Measurements from ENCODE around the gene NFKBIA.

Gene NFKBIA

DNA sequence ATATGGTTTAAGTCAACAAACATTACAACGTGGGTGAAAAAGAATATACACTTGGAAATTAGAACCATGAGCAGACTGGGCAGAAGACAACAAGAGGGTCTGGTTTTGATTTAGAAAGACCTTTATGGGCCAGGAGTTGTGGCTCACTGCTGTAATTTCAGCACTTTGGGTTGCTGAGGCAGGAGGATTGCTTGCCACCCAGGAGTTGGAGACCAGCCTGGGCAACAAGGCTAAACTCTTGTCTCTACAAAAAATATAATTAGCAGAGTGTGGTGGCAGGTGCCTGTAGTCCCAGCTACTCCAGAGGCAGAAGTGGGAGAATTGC, 2.7 kb upstream of the NFKBIA start:
- TF ChIP-seq, protein P1, sequence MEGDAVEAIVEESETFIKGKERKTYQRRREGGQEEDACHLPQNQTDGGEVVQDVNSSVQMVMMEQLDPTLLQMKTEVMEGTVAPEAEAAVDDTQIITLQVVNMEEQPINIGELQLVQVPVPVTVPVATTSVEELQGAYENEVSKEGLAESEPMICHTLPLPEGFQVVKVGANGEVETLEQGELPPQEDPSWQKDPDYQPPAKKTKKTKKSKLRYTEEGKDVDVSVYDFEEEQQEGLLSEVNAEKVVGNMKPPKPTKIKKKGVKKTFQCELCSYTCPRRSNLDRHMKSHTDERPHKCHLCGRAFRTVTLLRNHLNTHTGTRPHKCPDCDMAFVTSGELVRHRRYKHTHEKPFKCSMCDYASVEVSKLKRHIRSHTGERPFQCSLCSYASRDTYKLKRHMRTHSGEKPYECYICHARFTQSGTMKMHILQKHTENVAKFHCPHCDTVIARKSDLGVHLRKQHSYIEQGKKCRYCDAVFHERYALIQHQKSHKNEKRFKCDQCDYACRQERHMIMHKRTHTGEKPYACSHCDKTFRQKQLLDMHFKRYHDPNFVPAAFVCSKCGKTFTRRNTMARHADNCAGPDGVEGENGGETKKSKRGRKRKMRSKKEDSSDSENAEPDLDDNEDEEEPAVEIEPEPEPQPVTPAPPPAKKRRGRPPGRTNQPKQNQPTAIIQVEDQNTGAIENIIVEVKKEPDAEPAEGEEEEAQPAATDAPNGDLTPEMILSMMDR (conservative IDR thresholded peaks at IDR 0.05; ENCODE audit: low read depth, low read length), result no peak
- no peak overlapping the region for H3K4me3 ChIP-seq (ENCODE audit: low read length)
- no peak for DNase-seq (ENCODE audit: low read depth)

DNA sequence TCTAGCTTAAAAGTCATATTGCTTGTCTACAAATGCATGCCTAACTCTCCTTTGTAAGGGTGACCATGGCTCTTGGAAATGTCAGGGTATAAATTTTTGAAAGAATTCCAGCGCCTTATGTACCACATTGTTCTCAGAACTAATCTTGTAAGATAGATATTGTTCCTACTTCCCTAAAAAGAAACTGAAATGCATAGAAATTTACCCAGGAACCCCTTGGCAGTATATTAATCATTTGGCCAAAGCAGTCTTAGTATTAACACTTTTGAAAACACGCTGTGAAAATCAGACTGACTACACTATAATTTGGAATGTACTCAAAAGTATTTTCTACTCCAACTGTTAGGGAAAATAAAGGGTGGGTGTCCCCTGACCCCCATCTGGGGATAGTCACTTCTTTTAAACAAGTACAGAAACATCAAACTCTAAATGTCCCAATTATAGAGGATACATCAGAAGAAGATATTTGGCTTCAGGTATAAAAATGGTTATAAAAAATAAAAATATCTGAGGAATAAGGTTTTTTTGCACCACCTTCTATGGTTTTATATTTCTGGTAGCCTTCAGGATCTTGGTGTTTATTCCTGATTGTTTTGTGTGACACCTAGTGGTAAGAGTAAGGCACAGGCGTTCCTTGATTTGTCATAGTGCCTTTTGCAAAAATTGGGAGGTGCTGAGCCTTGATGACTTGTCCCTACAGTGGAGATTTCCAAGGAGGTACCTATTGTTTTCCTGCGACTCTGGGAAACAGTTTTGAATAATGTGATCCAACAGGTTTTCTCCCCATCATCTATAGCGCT, 2.2 kb upstream of the NFKBIA start:
- H3K4me3 ChIP-seq (ENCODE audit: low read length), result no peak overlapping the region
- DNase-seq (ENCODE audit: low read depth), result no peak
- TF ChIP-seq, protein P1 (conservative IDR thresholded peaks at IDR 0.05; ENCODE audit: low read depth, low read length), result peak; percentile 87

DNA sequence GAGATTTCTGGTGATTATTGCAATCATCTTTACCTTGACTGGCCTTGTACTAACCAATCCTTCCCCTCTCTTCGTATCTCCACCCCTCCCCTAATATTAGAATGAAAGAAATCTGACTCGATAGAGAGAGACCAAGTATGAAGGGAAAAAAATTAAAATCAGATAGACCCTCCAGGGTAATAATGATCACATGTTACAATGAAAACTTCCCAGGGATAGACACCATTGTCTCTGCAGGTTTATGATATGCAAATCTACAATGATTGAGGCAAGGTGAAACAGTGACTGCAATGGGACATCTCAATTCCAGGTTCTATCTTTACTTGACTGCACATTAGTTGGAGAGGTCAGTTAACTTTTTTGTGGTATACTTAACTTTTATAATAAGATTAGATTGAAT, 1.5 kb upstream of the NFKBIA start:
- TF ChIP-seq, protein P1 (conservative IDR thresholded peaks at IDR 0.05; ENCODE audit: low read depth, low read length), result no peak
- DNase-seq (ENCODE audit: low read depth), result no peak
- no peak overlapping the region for H3K4me3 ChIP-seq (ENCODE audit: low read length)

DNA sequence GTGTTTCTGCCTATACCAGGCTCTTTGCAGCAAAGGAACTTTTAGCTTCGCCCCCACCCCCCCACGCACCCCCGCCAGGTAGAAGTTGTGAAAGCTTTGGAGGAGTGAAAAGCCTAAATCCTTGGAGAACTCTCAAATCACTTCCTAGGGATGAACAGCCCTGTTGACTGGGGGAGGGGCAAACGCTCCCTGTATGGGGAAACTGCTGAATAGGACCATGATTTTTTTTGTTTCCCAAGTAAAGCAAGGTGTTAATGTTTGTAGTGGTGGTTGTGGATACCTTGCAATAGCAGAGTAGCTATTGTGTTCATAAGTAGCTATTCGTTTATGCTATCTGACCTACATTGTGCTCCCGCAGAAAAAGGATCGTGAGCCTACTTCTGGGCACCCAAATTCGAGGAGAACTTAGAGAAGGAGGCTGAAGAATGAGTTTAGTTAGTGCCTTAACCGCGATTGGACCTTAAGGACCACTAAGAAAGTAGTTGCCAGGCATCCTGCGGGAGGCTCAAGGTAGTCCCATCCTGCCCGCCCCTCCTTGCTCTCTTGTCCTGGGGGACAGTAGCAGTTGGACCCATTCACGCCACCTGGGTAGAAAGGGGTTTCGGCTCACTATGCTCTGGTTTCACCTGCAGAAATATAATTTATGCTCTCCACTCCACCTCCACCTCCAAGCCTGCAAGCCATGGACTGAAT, 901 bp upstream of the NFKBIA start:
- no peak for DNase-seq (ENCODE audit: low read depth)
- peak overlapping the region; percentile 81 for H3K4me3 ChIP-seq (ENCODE audit: low read length)
- TF ChIP-seq, protein P1 (conservative IDR thresholded peaks at IDR 0.05; ENCODE audit: low read depth, low read length), result no peak

DNA sequence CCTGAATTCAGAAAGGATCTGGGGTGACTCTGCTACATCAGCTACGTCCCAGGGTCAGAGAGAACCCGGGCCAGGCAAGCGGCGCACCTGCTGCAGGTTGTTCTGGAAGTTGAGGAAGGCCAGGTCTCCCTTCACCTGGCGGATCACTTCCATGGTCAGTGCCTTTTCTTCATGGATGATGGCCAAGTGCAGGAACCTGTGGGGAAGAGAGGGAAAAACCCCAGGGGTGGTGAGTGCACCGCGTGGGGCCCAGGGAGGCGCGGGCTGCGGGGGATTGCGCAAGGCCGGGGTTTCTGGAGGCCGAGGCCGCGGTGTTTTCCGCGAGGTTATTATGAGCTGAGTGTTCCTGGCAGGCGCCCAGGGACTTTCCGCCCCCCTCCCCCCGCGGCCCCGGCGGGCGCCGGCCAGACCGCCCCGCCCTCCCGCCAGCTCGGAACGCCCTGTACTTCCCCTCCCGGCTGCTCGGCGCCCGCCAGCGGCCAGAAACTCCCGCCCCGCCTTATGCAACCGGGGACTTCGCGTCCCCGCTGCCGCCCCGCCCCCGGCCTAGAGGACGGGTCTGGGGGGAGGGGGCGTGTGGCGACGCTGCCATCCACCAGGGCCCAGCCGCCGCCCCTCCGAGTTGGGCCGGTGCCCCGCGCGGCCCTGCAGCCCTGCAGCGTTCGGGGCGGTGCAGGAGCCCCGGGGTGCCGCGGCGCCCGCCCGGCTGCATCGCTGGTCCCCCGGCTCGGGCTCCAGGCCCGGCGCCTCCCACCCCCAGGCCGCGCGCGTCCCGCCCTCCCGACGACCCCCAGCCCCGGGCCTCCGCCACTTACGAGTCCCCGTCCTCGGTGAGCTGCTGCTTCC, 723 bp downstream of the NFKBIA start:
- H3K4me3 ChIP-seq (ENCODE audit: low read length), result peak overlapping the region; percentile 81
- peak; percentile 67 for DNase-seq (ENCODE audit: low read depth)
- TF ChIP-seq, protein P1 (conservative IDR thresholded peaks at IDR 0.05; ENCODE audit: low read depth, low read length), result no peak

DNA sequence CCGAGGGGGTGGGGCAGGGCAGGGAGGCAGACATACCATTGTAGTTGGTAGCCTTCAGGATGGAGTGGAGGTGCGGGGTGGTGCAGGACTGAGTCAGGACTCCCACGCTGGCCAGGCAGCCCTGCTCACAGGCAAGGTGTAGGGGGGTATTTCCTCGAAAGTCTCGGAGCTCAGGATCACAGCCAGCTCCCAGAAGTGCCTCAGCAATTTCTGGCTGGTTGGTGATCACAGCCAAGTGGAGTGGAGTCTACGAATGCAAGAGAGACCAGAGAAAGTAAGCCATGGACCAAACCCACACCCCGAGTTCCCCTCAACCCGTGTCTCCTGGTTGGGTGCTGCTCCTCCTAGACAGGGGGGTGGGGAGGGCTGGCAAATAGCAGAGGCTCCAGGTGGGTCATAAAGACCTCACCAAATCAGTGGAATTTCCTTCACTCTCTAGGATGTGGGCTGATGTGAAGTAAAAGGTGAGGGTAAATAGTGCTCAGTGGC, 1.4 kb downstream of the NFKBIA start:
- TF ChIP-seq, protein P1 (conservative IDR thresholded peaks at IDR 0.05; ENCODE audit: low read depth, low read length), result no peak
- no peak for DNase-seq (ENCODE audit: low read depth)
- peak overlapping the region; percentile 60 for H3K4me3 ChIP-seq (ENCODE audit: low read length)
